ENCODE data around the gene MISP.

DNA sequence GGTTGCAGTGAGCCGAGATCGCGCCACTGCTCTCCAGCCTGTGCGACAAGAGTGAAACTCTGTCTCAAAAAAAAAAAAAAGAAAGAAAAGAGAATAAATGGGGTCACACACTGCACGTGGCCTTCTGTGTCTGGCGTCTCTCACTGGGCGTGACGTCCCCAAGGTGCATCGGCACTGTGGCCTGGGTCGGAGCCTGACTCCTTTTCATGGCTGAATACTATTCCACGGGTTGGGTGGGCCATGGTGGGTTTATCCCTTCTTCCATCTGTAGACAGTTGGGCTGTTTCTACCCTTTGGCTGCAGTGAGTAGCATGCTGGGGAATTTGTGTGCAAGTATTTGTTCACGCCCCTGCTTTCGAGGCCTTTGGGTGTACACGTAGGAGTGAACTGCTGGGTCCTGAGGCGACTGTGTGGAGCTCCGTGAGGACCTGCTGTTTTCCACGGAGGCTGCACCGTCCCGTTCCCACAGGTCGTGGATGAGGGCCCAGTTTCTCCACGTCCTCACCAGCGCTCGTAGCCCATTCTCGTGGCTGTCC, 8.3 kb upstream of the MISP start:
- TF ChIP-seq, protein P1, sequence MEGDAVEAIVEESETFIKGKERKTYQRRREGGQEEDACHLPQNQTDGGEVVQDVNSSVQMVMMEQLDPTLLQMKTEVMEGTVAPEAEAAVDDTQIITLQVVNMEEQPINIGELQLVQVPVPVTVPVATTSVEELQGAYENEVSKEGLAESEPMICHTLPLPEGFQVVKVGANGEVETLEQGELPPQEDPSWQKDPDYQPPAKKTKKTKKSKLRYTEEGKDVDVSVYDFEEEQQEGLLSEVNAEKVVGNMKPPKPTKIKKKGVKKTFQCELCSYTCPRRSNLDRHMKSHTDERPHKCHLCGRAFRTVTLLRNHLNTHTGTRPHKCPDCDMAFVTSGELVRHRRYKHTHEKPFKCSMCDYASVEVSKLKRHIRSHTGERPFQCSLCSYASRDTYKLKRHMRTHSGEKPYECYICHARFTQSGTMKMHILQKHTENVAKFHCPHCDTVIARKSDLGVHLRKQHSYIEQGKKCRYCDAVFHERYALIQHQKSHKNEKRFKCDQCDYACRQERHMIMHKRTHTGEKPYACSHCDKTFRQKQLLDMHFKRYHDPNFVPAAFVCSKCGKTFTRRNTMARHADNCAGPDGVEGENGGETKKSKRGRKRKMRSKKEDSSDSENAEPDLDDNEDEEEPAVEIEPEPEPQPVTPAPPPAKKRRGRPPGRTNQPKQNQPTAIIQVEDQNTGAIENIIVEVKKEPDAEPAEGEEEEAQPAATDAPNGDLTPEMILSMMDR (conservative IDR thresholded peaks at IDR 0.05) = no peak
- TF ChIP-seq ZFX (IDR thresholded peaks at IDR 0.05) = no peak

Measured in C4-2B (cell line).